Small intestine (tissue), 7 donors: ENCODE data around the gene ZNF688. TPM values are rescaled to one million over a fixed set of nuclear protein-coding genes. Genes with fewer than 3 reads are reported as not detected.

Experiments
- DNase-seq, 2 donors: peaks; one replicate each; pipeline versions ENCODE4 v3.0.0 to v3.0.0-alpha.2; 2013
- FAIRE-seq: peaks from 2 replicates; lab custom pipeline; 2012; peaks lifted over from hg19 to GRCh38; lab: Jason Lieb, UNC
- H3K27ac ChIP-seq, 3 donors: one replicate each; pipeline ENCODE4 v1.5.1; 2013; ENCODE audit warnings: low read length in 2 of 3, mild to moderate bottlenecking in 2 of 3, control low read depth in 1 of 3, inconsistent platforms in 1 of 3, low read depth in 1 of 3, moderate library complexity in 1 of 3
- H3K27me3 ChIP-seq, 3 donors: one replicate each; pipeline ENCODE4 v1.6.1; 2013; ENCODE audit warnings: low read length in 3 of 3, inconsistent platforms in 1 of 3; ENCODE audit not compliant: control insufficient read depth in 3 of 3, insufficient read depth in 3 of 3
- H3K36me3 ChIP-seq, 3 donors: one replicate each; pipeline ENCODE4 v1.6.1; 2013; ENCODE audit warnings: low read length in 3 of 3, inconsistent platforms in 1 of 3, low read depth in 1 of 3, mild to moderate bottlenecking in 1 of 3, moderate library complexity in 1 of 3; ENCODE audit not compliant: control insufficient read depth in 3 of 3, insufficient read depth in 2 of 3
- H3K4me1 ChIP-seq, 3 donors: one replicate each; pipeline ENCODE4 v1.6.1; 2013; ENCODE audit warnings: low read length in 2 of 3, inconsistent platforms in 1 of 3, low read depth in 1 of 3, mild to moderate bottlenecking in 1 of 3, moderate library complexity in 1 of 3; ENCODE audit not compliant: control insufficient read depth in 3 of 3, insufficient read depth in 2 of 3
- H3K4me3 ChIP-seq, 3 donors: one replicate each; pipeline ENCODE4 v1.5.1; 2013; ENCODE audit warnings: low read length in 3 of 3, control low read depth in 1 of 3, inconsistent platforms in 1 of 3, low read depth in 1 of 3, mild to moderate bottlenecking in 1 of 3, moderate library complexity in 1 of 3
- H3K9me3 ChIP-seq, 2 donors: one replicate each; pipeline ENCODE4 v1.6.1; 2013; ENCODE audit warnings: low read depth in 1 of 2, low read length in 1 of 2; ENCODE audit not compliant: control insufficient read depth in 2 of 2, insufficient read depth in 1 of 2
- WGBS, 3 donors: extraction: QIAGEN DNeasy Blood & Tissue Kit; methylation state at CpG; one replicate each; pipeline ENCODE4 v1.1.7; 2013; 5-methylcytosine and 5-hydroxymethylcytosine counted together
- polyA plus RNA-seq, 4 donors: library from polyadenylated mRNA; stranded (reverse) in 3 of 4; unstranded in 1 of 4; fragments of 200-250 nt in 3 of 4; fragments of 120-200 nt in 1 of 4; gene quantifications; one replicate each; pipeline versions ENCODE4 v1.2.1 to v1.2.3, GENCODE V29; 2013
- donor health status: healthy with polysubstance abuse.
- donor health status: control.
- donor health status: control.
- donor health status: Bipolar disorder and iron deficiency.
- donor health status: healthy.

Gene ZNF688
- polyA plus RNA-seq, 4 donors: 14.9 to 46.7 (median 24.4) TPM

DNA sequence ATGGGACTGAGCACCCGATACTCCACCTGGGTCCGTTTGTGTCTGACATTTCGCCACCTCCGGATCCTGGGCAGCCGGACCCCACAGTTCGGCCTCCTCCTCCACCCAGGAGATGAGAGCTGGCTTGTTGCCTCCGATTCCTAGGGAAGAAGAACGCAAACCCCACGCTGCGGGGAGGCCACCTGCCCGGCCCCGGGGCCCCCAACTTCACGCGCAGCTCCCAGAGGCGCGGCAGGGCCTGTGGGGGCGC, 13.9 kb downstream of the ZNF688 start:
- 0 to 1% (median 0%) methylated on average over 15 to 17 of the region's 17 CpGs for WGBS, 3 donors
- Histone ChIP-seq H3K4me1 (peaks cover 4 to 47% (median 9%) of the 10 kb centered on the region in 3 donors), H3K9me3 (no peaks in the 10 kb centered on the region), H3K4me3 (peak overlapping the region; percentile 73 to 78 (median 77)), H3K27me3 (no peaks in the 10 kb centered on the region), H3K36me3 (peaks cover 0 to 39% (median 8%) of the 10 kb centered on the region in 3 donors), H3K27ac (peak overlapping the region; percentile 85 to 96 (median 91))
- DNase-seq (peak in 1 of 2 donors; percentile 67), FAIRE-seq (no peak)

DNA sequence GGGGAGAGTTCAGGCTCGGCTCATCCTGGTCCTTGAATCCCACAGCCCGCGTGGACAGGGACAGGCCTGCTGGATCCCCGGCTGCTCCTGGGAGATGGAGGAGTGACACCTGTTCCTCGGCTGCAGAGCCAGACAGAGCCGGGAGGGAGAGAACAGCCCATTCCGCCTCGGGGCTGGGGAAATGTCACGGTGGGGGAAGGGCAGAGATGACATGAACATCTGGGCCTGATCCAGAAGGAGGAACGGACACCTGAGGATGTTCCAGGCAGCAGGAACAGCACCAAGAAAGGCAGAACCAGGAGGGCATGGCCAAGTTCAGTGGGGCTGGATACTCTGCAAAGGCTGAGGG, 15.4 kb downstream of the ZNF688 start:
- peaks cover 0 to 48% (median 8%) of the 10 kb centered on the region in 3 donors for H3K36me3 ChIP-seq
- DNase-seq (no peak), FAIRE-seq (no peak)
- WGBS, 3 donors: 64 to 68% (median 65%) methylated on average over 10 of the region's 10 CpGs
- H3K4me1 ChIP-seq: peaks cover 4 to 57% (median 9%) of the 10 kb centered on the region in 3 donors
- no peaks in the 10 kb centered on the region for H3K27me3 ChIP-seq
- peak overlapping the region in 1 of 3 donors; percentile 48 for H3K27ac ChIP-seq
- H3K9me3 ChIP-seq: no peaks in the 10 kb centered on the region
- peak overlapping the region in 1 of 3 donors; percentile 11 for H3K4me3 ChIP-seq

DNA sequence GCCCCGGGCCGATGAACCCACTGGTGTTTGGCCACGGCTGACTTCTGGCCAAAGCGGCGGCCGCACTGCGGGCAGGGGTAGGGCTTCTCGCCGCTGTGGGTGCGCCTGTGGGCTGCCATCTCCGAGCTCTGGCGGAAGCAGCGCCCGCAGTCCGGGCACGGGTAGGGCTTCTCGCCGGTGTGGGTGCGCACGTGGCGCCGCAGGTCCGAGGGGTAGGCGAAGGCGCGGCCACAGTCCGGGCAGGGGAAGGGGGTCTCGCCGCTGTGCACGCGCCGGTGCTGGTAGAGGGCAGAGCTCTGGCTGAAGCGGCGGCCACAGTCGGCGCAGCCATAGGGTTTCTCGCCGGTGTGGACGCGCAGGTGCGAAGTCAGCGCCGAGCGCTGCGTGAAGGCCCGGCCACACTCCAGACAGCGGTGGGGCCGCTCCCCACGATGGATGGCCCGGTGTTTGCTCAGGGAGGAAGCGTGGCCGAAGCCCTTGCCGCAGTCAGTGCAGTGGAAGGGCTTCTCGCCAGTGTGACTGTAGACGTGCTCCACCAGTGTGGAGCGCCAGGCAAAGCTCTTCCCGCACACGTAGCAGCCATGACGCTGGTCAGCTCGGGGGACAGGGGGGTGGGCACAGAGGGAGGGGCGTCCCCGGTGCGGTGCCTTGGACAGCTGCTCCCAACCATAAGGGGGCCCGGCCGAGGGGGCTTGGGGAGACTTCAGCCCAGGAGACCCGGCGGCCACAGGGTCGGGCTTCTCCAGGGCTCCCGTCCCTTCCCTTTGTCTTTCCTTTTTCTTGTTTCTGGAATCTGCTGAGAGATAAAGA, 16.0 kb downstream of the ZNF688 start:
- Histone ChIP-seq H3K36me3 (peaks cover 0 to 49% (median 8%) of the 10 kb centered on the region in 3 donors), H3K27me3 (no peaks in the 10 kb centered on the region), H3K9me3 (no peaks in the 10 kb centered on the region), H3K27ac (no peak overlapping the region), H3K4me1 (peaks cover 4 to 58% (median 9%) of the 10 kb centered on the region in 3 donors), H3K4me3 (peak overlapping the region in 1 of 3 donors; percentile 11)
- FAIRE-seq (no peak), DNase-seq (no peak)
- WGBS, 3 donors: 95 to 96% (median 95%) methylated on average over 56 to 69 of the region's 69 CpGs

DNA sequence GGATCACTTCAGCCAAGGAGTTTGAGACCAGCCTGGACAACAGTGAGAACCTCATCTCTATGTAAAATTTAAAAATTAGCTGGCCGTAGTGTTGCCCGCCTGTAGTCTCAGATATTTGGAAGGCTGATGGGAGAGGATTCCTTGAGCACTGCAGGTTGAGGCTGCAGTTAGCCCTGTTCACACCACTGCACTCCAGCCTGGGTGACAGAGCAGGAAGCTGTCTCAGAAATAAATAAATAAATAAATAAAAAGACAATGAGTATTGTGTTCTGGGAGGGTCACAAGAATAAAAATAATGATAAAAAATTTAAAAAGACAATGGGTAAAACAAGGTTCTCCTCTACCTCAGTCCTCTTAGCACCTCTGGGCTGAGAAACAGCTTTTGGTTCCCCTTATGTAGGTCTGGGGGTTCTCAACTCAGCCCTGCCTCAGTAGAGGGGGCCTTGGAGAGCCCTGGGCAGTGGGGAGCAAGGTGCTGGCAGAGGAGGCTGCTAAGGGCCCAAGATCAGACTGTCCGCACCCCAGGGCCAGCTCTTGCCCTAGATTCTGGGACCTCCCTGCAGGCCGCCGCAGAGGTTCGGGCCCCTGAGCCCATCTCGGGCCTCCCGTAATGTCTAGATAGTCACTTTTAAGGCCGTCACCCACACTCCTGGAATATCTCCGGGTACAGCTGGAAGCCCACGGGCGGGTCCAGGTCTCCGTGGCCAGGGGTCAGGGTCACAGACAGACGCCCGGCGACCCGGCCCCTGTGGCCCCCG, 16.8 kb downstream of the ZNF688 start:
- Histone ChIP-seq H3K4me1 (peaks cover 3 to 62% (median 9%) of the 10 kb centered on the region in 3 donors), H3K27me3 (no peaks in the 10 kb centered on the region), H3K9me3 (no peaks in the 10 kb centered on the region), H3K36me3 (peaks cover 0 to 49% (median 8%) of the 10 kb centered on the region in 3 donors), H3K27ac (no peak overlapping the region), H3K4me3 (no peak overlapping the region)
- DNase-seq: no peak
- FAIRE-seq: no peak
- 90 to 94% (median 94%) methylated on average over 18 of the region's 18 CpGs for WGBS, 3 donors

DNA sequence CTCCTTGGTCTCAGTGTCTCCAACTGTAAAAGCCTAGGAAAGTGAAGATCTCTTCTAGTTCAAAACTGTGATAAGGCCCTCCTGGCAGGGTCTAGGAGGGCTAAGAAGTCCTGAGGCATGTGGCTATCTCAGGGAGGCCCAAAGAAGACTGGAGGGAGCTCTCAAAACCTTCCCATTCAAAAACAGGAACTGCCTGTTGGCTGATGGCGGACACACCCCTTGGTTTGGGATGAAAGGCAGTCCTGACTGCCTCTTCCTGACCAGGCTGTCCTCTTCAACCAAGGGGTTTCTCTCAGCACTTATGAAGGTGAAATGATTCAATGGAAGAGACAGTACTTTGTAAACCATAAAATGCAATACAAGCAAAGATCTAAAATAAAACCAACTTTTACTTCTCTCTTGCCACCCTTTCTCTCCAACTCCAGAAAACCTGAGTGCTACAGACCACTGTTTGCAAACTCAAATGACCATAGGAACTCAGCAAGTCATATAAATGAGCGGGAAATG, 18.1 kb downstream of the ZNF688 start:
- Histone ChIP-seq H3K9me3 (no peaks in the 10 kb centered on the region), H3K27me3 (no peaks in the 10 kb centered on the region), H3K4me1 (peaks cover 4 to 62% (median 9%) of the 10 kb centered on the region in 3 donors), H3K27ac (no peak overlapping the region), H3K4me3 (no peak overlapping the region), H3K36me3 (peaks cover 0 to 49% (median 8%) of the 10 kb centered on the region in 3 donors)
- FAIRE-seq: no peak
- WGBS, 3 donors: 88 to 100% (median 92%) methylated on average over 2 of the region's 2 CpGs
- DNase-seq: no peak

DNA sequence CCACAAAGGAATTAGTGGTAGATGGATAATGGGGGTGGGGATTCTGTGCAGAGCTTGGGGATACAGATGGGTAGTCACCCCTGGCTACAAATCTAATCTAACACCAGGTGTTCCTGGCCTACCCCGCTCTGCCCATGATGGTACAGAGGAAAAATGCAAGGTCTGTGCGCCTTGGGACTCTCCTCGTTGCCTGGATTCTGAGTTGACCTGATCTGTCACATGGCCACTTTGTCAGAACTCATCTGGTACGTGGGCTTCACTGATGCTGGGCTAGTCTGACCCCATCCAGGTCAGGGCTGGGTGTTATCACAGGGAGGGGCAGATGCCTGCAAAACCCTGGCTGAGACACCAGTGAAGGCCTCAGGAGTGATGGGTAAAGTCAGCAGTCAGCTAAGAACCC, 18.6 kb downstream of the ZNF688 start:
- H3K36me3 ChIP-seq: peaks cover 0 to 49% (median 8%) of the 10 kb centered on the region in 3 donors
- WGBS, 3 donors: 83 to 93% (median 84%) methylated on average over 4 of the region's 4 CpGs
- H3K9me3 ChIP-seq: peaks cover 0 to 1% of the 10 kb centered on the region in 2 donors
- H3K4me1 ChIP-seq: peaks cover 4 to 67% (median 9%) of the 10 kb centered on the region in 3 donors
- H3K27me3 ChIP-seq: no peaks in the 10 kb centered on the region
- FAIRE-seq (no peak), DNase-seq (no peak)
- H3K4me3 ChIP-seq: no peak overlapping the region
- peak overlapping the region in 1 of 3 donors; percentile 32 for H3K27ac ChIP-seq

DNA sequence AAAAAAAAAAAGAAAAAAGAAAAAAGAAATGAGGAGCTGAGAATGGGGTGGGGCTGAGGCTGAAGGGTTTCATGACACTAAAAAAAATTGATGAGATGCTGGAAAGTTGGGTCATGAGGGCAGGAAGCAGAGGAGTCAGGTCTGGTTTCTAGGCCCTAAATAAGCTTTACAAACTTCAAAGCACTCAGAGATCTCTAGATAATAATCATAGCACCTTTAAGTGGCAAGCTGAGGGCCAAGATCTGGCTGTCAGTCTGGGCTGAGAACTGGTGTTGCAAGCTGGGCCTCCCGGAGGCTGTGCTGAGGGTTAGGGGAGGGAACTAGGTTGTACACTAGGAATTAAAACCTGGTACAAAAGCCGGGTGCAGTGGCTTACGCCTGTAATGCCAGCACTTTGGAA, 19.7 kb downstream of the ZNF688 start:
- H3K9me3 ChIP-seq: peaks cover 0 to 5% of the 10 kb centered on the region in 2 donors
- H3K4me3 ChIP-seq: no peak overlapping the region
- no peaks in the 10 kb centered on the region for H3K27me3 ChIP-seq
- WGBS, 3 donors: 40 to 79% (median 55%) methylated on average over 3 of the region's 3 CpGs
- DNase-seq (peak in 1 of 2 donors; percentile 38), FAIRE-seq (no peak)
- H3K4me1 ChIP-seq: peaks cover 4 to 67% (median 6%) of the 10 kb centered on the region in 3 donors
- peaks cover 0 to 46% (median 8%) of the 10 kb centered on the region in 3 donors for H3K36me3 ChIP-seq
- peak overlapping the region in 2 of 3 donors; percentile 8 for H3K27ac ChIP-seq
